ENCODE results near the gene RAP2C. TPM values are rescaled to one million over a fixed set of nuclear protein-coding genes. Genes with fewer than 3 reads are reported as not detected.

The RAP2C gene
- total and polyA plus RNA-seq, 2 donors (not counting 3 experiments of a cell fraction or from before 2014, with no cell fraction given) = 5.5 to 22.2 TPM

DNA sequence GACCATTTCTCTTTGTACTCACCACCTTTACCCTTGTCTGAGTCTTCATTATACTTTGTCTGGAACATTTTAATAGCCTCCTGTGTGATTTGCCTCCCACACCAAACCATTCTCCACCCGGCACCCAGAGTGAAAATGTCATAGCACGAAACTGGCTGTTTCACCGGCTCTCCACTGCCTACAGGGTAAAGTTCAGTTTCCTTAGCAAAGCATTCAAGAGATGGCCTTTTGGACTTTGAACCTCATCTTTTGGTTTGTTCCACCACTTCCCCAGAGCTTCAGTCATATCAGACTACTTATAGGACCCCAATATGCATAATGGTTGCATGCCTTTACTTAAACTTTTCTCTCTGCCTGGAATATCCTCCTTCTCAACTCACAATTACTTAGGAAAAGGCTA is 38.3 kb downstream of the RAP2C start:
- intact Hi-C loops (cut with micrococcal nuclease) = no loop called here
- Histone ChIP-seq H3K4me3 (replicated peaks in 1 of 3; ENCODE audit: insufficient read depth in 1 of 3, low read depth in 1 of 3, low read length in 3 of 3) (no peak overlapping the region), H3K9me3 (replicated peaks; ENCODE audit: control insufficient read depth, insufficient read depth, low read length) (no peaks in the 10 kb centered on the region), H2AFZ (ENCODE audit: low read depth, low read length) (no peak overlapping the region), H3K4me1 (ENCODE audit: control insufficient read depth, extremely low read depth, insufficient read depth, low read length) (no peaks in the 10 kb centered on the region), H3K79me2 (ENCODE audit: control insufficient read depth, insufficient read depth, low read length) (no peaks in the 10 kb centered on the region), H3K36me3 (ENCODE audit: control insufficient read depth in 2 of 2, extremely low read depth in 1 of 2, insufficient read depth in 2 of 2, low read length in 2 of 2) (no peaks in the 10 kb centered on the region), H3K27ac (ENCODE audit: insufficient read depth, low read depth, low read length) (no peak overlapping the region), H4K20me1 (replicated peaks; ENCODE audit: control insufficient read depth, extremely low read depth, insufficient read depth, low read length) (no peaks in the 10 kb centered on the region), H3K9me1 (replicated peaks; ENCODE audit: control insufficient read depth, extremely low read depth, insufficient read depth, low read length) (no peaks in the 10 kb centered on the region), H3K9ac (replicated peaks; ENCODE audit: extremely low read depth, insufficient read depth, low read length) (no peak overlapping the region), H3K27me3 (ENCODE audit: control insufficient read depth in 2 of 2, insufficient read depth in 2 of 2, low read length in 2 of 2) (no peaks in the 10 kb centered on the region), H3K4me2 (ENCODE audit: insufficient read depth, low read length) (no peak overlapping the region)
- no peak for TF ChIP-seq JUN (IDR thresholded peaks at IDR 0.05; ENCODE audit: borderline replicate concordance, insufficient read depth, insufficient read length, low read depth)
- no peak for TF ChIP-seq MYC (IDR thresholded peaks at IDR 0.05; ENCODE audit: low read depth, low read length)
- no peak for TF ChIP-seq GATA2 (IDR thresholded peaks at IDR 0.05; ENCODE audit: insufficient read depth, insufficient read length, low read depth, low read length)
- TF ChIP-seq, protein P1, sequence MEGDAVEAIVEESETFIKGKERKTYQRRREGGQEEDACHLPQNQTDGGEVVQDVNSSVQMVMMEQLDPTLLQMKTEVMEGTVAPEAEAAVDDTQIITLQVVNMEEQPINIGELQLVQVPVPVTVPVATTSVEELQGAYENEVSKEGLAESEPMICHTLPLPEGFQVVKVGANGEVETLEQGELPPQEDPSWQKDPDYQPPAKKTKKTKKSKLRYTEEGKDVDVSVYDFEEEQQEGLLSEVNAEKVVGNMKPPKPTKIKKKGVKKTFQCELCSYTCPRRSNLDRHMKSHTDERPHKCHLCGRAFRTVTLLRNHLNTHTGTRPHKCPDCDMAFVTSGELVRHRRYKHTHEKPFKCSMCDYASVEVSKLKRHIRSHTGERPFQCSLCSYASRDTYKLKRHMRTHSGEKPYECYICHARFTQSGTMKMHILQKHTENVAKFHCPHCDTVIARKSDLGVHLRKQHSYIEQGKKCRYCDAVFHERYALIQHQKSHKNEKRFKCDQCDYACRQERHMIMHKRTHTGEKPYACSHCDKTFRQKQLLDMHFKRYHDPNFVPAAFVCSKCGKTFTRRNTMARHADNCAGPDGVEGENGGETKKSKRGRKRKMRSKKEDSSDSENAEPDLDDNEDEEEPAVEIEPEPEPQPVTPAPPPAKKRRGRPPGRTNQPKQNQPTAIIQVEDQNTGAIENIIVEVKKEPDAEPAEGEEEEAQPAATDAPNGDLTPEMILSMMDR (IDR thresholded peaks at IDR 0.05; ENCODE audit: extremely low read depth in 1 of 2, insufficient read depth in 1 of 2, low read depth in 1 of 2, low read length in 2 of 2) = no peak
- TF ChIP-seq, protein P2, sequence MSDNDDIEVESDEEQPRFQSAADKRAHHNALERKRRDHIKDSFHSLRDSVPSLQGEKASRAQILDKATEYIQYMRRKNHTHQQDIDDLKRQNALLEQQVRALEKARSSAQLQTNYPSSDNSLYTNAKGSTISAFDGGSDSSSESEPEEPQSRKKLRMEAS (IDR thresholded peaks at IDR 0.05; ENCODE audit: insufficient read depth, insufficient read length) = no peak
- no peak for TF ChIP-seq EZH2 (IDR thresholded peaks at IDR 0.05; ENCODE audit: borderline replicate concordance, low read depth, low read length, severe bottlenecking)
- no peak for TF ChIP-seq FOS (IDR thresholded peaks at IDR 0.05; ENCODE audit: borderline replicate concordance, insufficient read depth, low read length)
- no peak for TF ChIP-seq POLR2A (IDR thresholded peaks at IDR 0.05; ENCODE audit: low read depth, low read length)
- TF ChIP-seq POLR2AphosphoS5 (IDR thresholded peaks at IDR 0.05; ENCODE audit: insufficient read depth, low read depth, low read length) = no peak
- ChIA-PET CTCF (interaction anchor here (0.9 kb wide), 1 partner anchor 8 kb away, joined by 3 read pairs; no protein-coding TSS in a partner anchor), POLR2A (no interaction called here)
- BruUV-seq (replicated peaks) = no TSS peak
- dilution Hi-C loops (cut with MboI; ENCODE audit: extremely low pct_ligation_motif_present, low sequenced_read_pairs) = no loop called here
- no peak for FAIRE-seq
- DNase-seq (ENCODE audit: low read depth, low spot score) = no peak
